ENCODE data around the gene PEX11G.

Gene PEX11G

DNA sequence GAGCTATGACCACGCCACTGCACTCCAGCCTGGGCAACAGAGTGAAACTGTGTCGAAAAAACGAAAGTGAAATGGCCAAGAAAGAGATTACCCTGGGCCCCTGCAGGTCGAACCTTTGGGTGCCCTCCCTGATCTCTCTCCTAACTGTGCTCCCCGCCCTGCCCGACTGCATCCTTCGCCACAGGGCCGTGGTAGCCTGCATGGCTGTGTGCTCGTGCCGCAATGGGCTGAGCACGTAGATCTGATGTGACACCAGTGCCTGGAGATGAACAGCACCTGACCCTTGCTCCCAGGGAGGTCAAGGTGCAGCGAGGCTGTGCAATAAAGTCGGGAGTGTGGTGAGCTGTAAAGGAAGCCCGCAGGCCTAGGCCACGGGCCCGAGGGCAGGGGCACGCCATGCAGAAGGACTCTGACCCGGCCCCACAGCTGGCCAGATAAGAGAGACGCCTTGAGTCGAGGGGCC is 60.2 kb downstream of the PEX11G start:
- no peak for DNase-seq

DNA sequence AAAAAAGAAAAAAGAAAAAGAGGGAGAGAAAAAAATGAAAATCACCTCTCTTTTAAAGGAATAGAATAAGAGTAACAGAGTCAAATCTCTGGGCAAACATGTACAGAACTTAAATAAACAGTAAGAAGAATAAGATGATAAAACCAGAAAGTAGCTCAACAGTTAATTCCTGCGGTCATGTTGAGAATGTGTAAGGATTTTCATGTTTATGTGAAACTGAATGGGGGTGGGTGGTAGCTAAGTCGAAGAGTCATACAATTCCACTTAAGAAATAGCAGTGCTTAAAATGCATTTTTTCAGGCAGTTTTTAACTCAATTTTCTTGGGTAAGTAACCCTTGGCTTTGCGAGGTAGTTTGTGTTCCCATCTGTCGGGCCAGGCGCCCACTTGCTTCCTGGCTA is 60.9 kb downstream of the PEX11G start:
- no peak for DNase-seq

- DNase-seq = no peak
Measured at GRCh38 chr19:7426986-7427385, 61.8 kb downstream of the PEX11G start.
